Right lobe of liver (tissue), 6 donors: Measurements from ENCODE around the gene CYLD. TPM values are rescaled to one million over a fixed set of nuclear protein-coding genes. Genes with fewer than 3 reads are reported as not detected.

Experiments used
- ATAC-seq, 4 donors: fragments of 200-7000 bp; cut with Tn5 transposase; one replicate each; pipeline ENCODE4 v1.9.1; 2020; ENCODE audit warnings: mild to moderate bottlenecking in 4 of 4, moderate library complexity in 4 of 4
- DNase-seq, 3 donors: peaks; one replicate each; pipeline ENCODE4 v3.0.0-alpha.2; 2020
- H3K27ac ChIP-seq, 3 donors: fragments of 200-600 bp; one replicate each; pipeline ENCODE4 v1.8.0; 2022
- H3K27me3 ChIP-seq, 2 donors: fragments of 200-600 bp; one replicate each; pipeline ENCODE4 v1.8.0; 2022
- H3K36me3 ChIP-seq, 4 donors: fragments of 200-600 bp; sonication (generic) in 1 of 4; one replicate each; pipeline versions ENCODE4 v1.5.1 to v1.8.0; 2017 to 2022; ENCODE audit warnings: control low read depth in 1 of 4
- H3K4me1 ChIP-seq, 4 donors: fragments of 200-600 bp; sonication (generic) in 1 of 4; one replicate each; pipeline versions ENCODE4 v1.5.1 to v1.8.0; 2017 to 2022; ENCODE audit warnings: control low read depth in 1 of 4
- H3K4me3 ChIP-seq, 3 donors: fragments of 200-600 bp; one replicate each; pipeline ENCODE4 v1.8.0; 2022
- H3K9me3 ChIP-seq, 4 donors: fragments of 200-600 bp; sonication (generic) in 1 of 4; one replicate each; pipeline versions ENCODE4 v1.5.1 to v1.8.0; 2017 to 2022; ENCODE audit warnings: control low read depth in 1 of 4
- POLR2A ChIP-seq: fragments of 450-650 bp; IDR thresholded peaks from one replicate; pipeline ENCODE4 v1.6.1; 2017; ENCODE audit warnings: antibody characterized with exemption, mild to moderate bottlenecking
- WGBS: methylation state at CpG from one replicate; pipeline ENCODE4 v1.1.6; 2018; ENCODE audit warnings: low coverage, low lambda C conversion rate; ENCODE audit not compliant: insufficient coverage; ENCODE audit errors: missing lambda C conversion rate; 5-methylcytosine and 5-hydroxymethylcytosine counted together
- intact Hi-C, 2 donors: fragments of 100-400 bp; cut with DNase I; formaldehyde crosslinking; loops; one replicate each; pipeline versions ENCODE4 v1.11.2 to v1.14.1; 2022
- total RNA-seq, 6 experiments: library from RNA; depleted of rRNA in 2 of 6; stranded (reverse); fragments of >200 nt in 2 of 6; fragmentation: NEBNext Ultra II Directional in 3 of 6; extraction: Animal tissue kit (Norgen Biotek cat#: 25700) in 3 of 6; gene quantifications; one replicate each; pipeline versions ENCODE4 v1.1.0 to v1.2.4, GENCODE V29; 2016 to 2023
- TF ChIP-seq, protein P1 (sequence below), 4 donors: fragments of 200-600 bp in 3 of 4; fragments of 450-650 bp in 1 of 4; IDR thresholded peaks; one replicate each; pipeline versions ENCODE4 v1.5.1 to v1.8.0; 2016 to 2022; ENCODE audit warnings: antibody characterized with exemption in 4 of 4, mild to moderate bottlenecking in 2 of 4
- donor health status: DM: no; HTN: yes; CAD: no.
- donor health status: DM: no; HTN: no; CAD: no.
- donor health status: DM: no; HTN: no; CAD: no.
- donor health status: DM: no; HTN: yes; CAD: no.
- donor health status: DM: no; HTN: yes; CAD: no.

Gene CYLD
- total RNA-seq, 6 experiments from 2014 or later: 17.0 to 34.2 (median 19.5) TPM

DNA sequence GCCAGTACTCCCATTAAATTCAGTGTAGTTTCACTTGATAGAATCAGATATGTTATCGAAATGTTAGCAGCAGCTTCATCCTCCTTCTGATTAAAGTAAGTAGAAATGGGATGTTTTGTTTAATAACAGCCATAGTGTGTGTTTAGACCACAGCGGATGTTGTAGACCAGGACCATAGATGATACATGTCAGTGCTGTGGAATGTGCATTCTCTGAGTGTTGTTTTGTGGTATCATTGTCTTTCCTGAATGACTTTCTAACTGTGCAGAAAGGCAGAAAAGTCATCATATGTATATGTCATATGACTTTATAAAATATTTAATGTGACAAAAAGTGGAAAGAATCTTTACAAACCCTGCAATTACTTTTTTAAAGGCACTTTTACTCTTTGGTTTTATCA lies 55.6 kb downstream of the CYLD start:
- no peak for ATAC-seq
- intact Hi-C loops: no loop called here
- Histone ChIP-seq H3K9me3 (no peaks in the 10 kb centered on the region), H3K27ac (no peak overlapping the region), H3K4me3 (no peak overlapping the region), H3K27me3 (no peaks in the 10 kb centered on the region), H3K36me3 (peaks cover 4 to 49% (median 15%) of the 10 kb centered on the region in 4 donors), H3K4me1 (no peaks in the 10 kb centered on the region)
- 98% methylated on average over 2 of the region's 2 CpGs for WGBS
- no peak for TF ChIP-seq POLR2A
- TF ChIP-seq, protein P1, sequence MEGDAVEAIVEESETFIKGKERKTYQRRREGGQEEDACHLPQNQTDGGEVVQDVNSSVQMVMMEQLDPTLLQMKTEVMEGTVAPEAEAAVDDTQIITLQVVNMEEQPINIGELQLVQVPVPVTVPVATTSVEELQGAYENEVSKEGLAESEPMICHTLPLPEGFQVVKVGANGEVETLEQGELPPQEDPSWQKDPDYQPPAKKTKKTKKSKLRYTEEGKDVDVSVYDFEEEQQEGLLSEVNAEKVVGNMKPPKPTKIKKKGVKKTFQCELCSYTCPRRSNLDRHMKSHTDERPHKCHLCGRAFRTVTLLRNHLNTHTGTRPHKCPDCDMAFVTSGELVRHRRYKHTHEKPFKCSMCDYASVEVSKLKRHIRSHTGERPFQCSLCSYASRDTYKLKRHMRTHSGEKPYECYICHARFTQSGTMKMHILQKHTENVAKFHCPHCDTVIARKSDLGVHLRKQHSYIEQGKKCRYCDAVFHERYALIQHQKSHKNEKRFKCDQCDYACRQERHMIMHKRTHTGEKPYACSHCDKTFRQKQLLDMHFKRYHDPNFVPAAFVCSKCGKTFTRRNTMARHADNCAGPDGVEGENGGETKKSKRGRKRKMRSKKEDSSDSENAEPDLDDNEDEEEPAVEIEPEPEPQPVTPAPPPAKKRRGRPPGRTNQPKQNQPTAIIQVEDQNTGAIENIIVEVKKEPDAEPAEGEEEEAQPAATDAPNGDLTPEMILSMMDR (IDR thresholded peaks at IDR 0.05): no peak
- DNase-seq: no peak

DNA sequence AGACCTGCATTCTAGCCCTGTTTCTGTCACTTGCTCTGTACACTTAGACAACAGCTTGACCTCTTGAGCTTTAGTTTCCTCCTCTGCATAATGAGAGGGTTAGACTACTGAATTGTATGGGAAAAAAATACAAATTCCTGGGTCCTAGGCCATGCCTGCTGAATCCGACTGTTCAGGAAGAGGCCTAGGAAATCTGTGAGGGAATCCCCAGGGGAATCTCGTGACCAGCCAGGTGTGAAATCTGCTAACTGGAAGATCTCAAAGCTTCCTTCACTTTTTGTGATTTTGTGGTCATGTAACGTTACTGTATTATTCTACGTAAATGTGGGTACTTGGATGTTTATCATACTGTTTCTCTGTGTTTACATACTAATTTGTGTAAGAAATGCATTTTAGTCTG lies 58.2 kb downstream of the CYLD start:
- intact Hi-C loops: loop anchor here in 1 of 2 donors (10.0 kb wide), 2 partner anchors 125 to 585 kb away; no protein-coding TSS in a partner anchor
- Histone ChIP-seq H3K27me3 (no peaks in the 10 kb centered on the region), H3K9me3 (no peaks in the 10 kb centered on the region), H3K36me3 (peaks cover 0 to 28% (median 5%) of the 10 kb centered on the region in 4 donors), H3K4me3 (no peak overlapping the region), H3K27ac (no peak overlapping the region), H3K4me1 (no peaks in the 10 kb centered on the region)
- WGBS: 80% methylated on average over 4 of the region's 4 CpGs
- TF ChIP-seq, protein P1 (IDR thresholded peaks at IDR 0.05): no peak
- TF ChIP-seq POLR2A: no peak
- DNase-seq (no peak), ATAC-seq (no peak)

DNA sequence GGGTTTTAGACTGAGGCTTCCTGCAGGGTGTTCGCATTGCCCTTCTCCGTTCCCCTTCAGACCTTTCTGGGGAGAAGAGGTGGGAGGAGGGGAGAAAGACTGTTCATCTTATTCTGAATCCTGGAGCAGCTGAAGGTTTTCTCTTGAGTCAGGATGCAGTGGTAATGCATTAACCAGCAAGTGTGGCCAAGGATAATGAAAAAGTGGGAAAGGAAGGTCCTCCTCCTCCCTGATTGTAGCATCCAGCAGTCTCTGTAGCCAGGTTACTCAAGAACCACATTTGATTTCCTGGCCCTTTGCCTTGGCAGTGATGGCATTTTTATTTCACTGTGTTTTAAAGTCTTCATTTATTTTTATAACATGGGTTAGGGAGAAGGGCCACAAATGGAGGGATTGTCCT lies 59.1 kb downstream of the CYLD start:
- no peaks in the 10 kb centered on the region for H3K27me3 ChIP-seq
- no peaks in the 10 kb centered on the region for H3K9me3 ChIP-seq
- no peak overlapping the region for H3K27ac ChIP-seq
- H3K4me1 ChIP-seq: peaks cover 0 to 5% (median 2%) of the 10 kb centered on the region in 4 donors
- ATAC-seq (no peak), DNase-seq (no peak)
- H3K36me3 ChIP-seq: peaks cover 0 to 22% (median 5%) of the 10 kb centered on the region in 4 donors
- TF ChIP-seq, protein P1 (IDR thresholded peaks at IDR 0.05): no peak
- TF ChIP-seq POLR2A: no peak
- intact Hi-C loops: loop anchor here in 1 of 2 donors (10.0 kb wide), 2 partner anchors 126 to 586 kb away; no protein-coding TSS in a partner anchor
- WGBS: no CpG with 5 or more reads among the region's 2 CpGs
- no peak overlapping the region for H3K4me3 ChIP-seq

DNA sequence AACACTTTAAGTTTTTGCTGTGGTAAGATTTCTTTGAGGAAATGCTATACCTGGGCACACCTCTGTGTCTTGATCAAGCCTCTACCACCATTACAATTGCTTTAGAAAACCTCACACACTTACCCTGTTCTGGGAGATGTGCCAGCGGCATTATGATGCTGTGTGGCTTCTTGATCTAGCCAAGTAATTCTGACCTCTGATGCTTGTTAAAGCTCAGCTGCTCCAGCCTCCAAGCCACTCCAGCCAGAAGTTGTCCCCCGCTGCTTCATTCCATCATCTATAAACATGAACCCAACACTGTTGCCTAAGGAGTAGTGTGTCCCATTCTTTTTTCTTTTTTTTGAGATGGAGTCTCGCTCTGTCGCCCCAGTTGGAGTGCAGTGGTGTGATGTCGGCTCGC lies 60.1 kb downstream of the CYLD start:
- no peak for DNase-seq
- no peaks in the 10 kb centered on the region for H3K27me3 ChIP-seq
- H3K27ac ChIP-seq: no peak overlapping the region
- intact Hi-C loops: loop anchor here in 1 of 2 donors (10.0 kb wide), 2 partner anchors 127 to 587 kb away; no protein-coding TSS in a partner anchor
- peaks cover 0 to 13% (median 2%) of the 10 kb centered on the region in 4 donors for H3K36me3 ChIP-seq
- no peaks in the 10 kb centered on the region for H3K9me3 ChIP-seq
- TF ChIP-seq POLR2A: no peak
- TF ChIP-seq, protein P1 (IDR thresholded peaks at IDR 0.05): no peak
- H3K4me1 ChIP-seq: peaks cover 0 to 12% (median 2%) of the 10 kb centered on the region in 4 donors
- WGBS: 81% methylated on average over 5 of the region's 6 CpGs
- no peak overlapping the region for H3K4me3 ChIP-seq
- ATAC-seq: no peak
